Mucosa of descending colon (tissue), 3 donors: ENCODE results near the gene MUS81. TPM values are rescaled to one million over a fixed set of nuclear protein-coding genes. Genes with fewer than 3 reads are reported as not detected.

Experiments
- ATAC-seq: fragments of 200-7000 bp; cut with Tn5 transposase; one replicate; pipeline ENCODE4 v1.9.1; 2020; ENCODE audit warnings: mild to moderate bottlenecking, moderate library complexity
- DNase-seq, 3 donors: peaks; one replicate each; pipeline ENCODE4 v3.0.0-alpha.2; 2020
- H3K36me3 ChIP-seq: fragments of 200-600 bp; one replicate; pipeline ENCODE4 v1.8.0; 2021; ENCODE audit warnings: low read depth, mild to moderate bottlenecking
- H3K4me1 ChIP-seq: fragments of 200-600 bp; one replicate; pipeline ENCODE4 v1.8.0; 2021; ENCODE audit warnings: low read depth, mild to moderate bottlenecking
- H3K4me3 ChIP-seq: fragments of 200-600 bp; one replicate; pipeline ENCODE4 v1.8.0; 2021; ENCODE audit warnings: mild to moderate bottlenecking
- H3K9me3 ChIP-seq: fragments of 200-600 bp; one replicate; pipeline ENCODE4 v1.8.0; 2021; ENCODE audit warnings: mild to moderate bottlenecking
- CTCF ChIP-seq: fragments of 200-600 bp; IDR thresholded peaks from one replicate; pipeline ENCODE4 v1.8.0; 2022; ENCODE audit warnings: antibody characterized with exemption, mild to moderate bottlenecking
- intact Hi-C, 2 donors: fragments of 100-400 bp; cut with DNase I in 1 of 2; cut with micrococcal nuclease in 1 of 2; formaldehyde crosslinking; loops; one replicate each; pipeline versions ENCODE4 v1.11.0 to v1.11.1; 2022; cut with DNase I, micrococcal nuclease
- total RNA-seq, 3 donors: library from RNA; stranded (reverse); fragmentation: NEBNext Ultra II Directional in 2 of 3; extraction: Animal tissue kit (Norgen Biotek cat#: 25700) in 2 of 3; gene quantifications; one replicate each; pipeline versions ENCODE4 v1.2.1 to v1.2.4, GENCODE V29; 2021 to 2023
- donor health status: DM: no; HTN: no; CAD: no; lungs with moderate emphysema.
- donor health status: DM: no; HTN: no; CAD: no.
- donor health status: DM: no; HTN: yes; CAD: no.

Gene MUS81
- total RNA-seq, 3 donors from 2014 or later = 48.0 to 81.8 (median 58.7) TPM

GRCh38 chr11:65894034-65894591 is 33.9 kb downstream of the MUS81 start:
- no peaks in the 10 kb centered on the region for H3K36me3 ChIP-seq
- no peak overlapping the region for H3K4me3 ChIP-seq
- H3K9me3 ChIP-seq = no peaks in the 10 kb centered on the region
- intact Hi-C loops = no loop called here
- DNase-seq (peak in 2 of 3 donors; percentile 61 to 86), ATAC-seq (no peak)
- no peak for TF ChIP-seq CTCF
- peaks cover 18% of the 10 kb centered on the region for H3K4me1 ChIP-seq

GRCh38 chr11:65895482-65895981 is 35.3 kb downstream of the MUS81 start:
- H3K4me3 ChIP-seq = no peak overlapping the region
- peaks cover 24% of the 10 kb centered on the region for H3K4me1 ChIP-seq
- no peak for DNase-seq
- ATAC-seq = no peak
- no peaks in the 10 kb centered on the region for H3K36me3 ChIP-seq
- intact Hi-C loops = no loop called here
- no peaks in the 10 kb centered on the region for H3K9me3 ChIP-seq
- no peak for TF ChIP-seq CTCF

GRCh38 chr11:65896034-65896999 is 36.1 kb downstream of the MUS81 start:
- no peak for TF ChIP-seq CTCF
- H3K4me1 ChIP-seq = peaks cover 24% of the 10 kb centered on the region
- ATAC-seq (no peak), DNase-seq (peak in 1 of 3 donors; percentile 27)
- H3K4me3 ChIP-seq = no peak overlapping the region
- H3K9me3 ChIP-seq = no peaks in the 10 kb centered on the region
- intact Hi-C loops = no loop called here
- no peaks in the 10 kb centered on the region for H3K36me3 ChIP-seq

GRCh38 chr11:65897020-65897471 is 36.8 kb downstream of the MUS81 start:
- peaks cover 17% of the 10 kb centered on the region for H3K4me1 ChIP-seq
- no peak for ATAC-seq
- no peak overlapping the region for H3K4me3 ChIP-seq
- no peak for TF ChIP-seq CTCF
- DNase-seq = no peak
- H3K9me3 ChIP-seq = no peaks in the 10 kb centered on the region
- H3K36me3 ChIP-seq = no peaks in the 10 kb centered on the region
- intact Hi-C loops = no loop called here

- intact Hi-C loops = no loop called here
- no peak for TF ChIP-seq CTCF
- no peaks in the 10 kb centered on the region for H3K9me3 ChIP-seq
- DNase-seq = no peak
- ATAC-seq = no peak
- no peak overlapping the region for H3K4me3 ChIP-seq
- H3K36me3 ChIP-seq = no peaks in the 10 kb centered on the region
- peaks cover 16% of the 10 kb centered on the region for H3K4me1 ChIP-seq
Observed at GRCh38 chr11:65898656-65899355, 38.6 kb downstream of the MUS81 start.
